ENCODE results near the gene SLC35A5. TPM values are rescaled to one million over a fixed set of nuclear protein-coding genes. Genes with fewer than 3 reads are reported as not detected.

The SLC35A5 gene
- total RNA-seq, 1 donor from 2014 or later: 25.1 TPM

DNA sequence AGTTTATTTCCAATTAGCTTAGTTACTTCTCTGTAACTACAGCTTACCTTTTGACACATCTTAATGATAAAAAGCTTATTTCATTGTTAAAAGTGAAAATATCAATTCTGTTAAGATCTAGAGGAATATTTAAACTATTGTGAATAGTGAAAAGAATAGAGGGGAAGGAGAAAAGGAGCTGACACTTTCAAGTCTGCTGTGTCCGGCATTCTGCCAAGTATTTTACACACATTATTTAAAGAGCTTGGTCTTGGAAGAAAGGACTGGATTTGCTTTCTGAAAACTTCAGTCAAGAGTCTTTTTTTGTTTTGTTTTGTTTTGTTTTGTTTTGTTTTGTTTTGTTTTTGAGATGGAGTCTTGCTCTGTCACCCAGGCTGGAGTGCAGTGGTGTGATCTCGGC lies 44.3 kb downstream of the SLC35A5 start:
- H3K4me3 Mint-ChIP-seq: no peak overlapping the region
- POLR2A ChIA-PET: interaction anchor here (0.7 kb wide), 1 partner anchor 16 kb away, joined by 4 read pairs; no protein-coding TSS in a partner anchor
- no peak for ATAC-seq (ENCODE audit: low read depth)
- intact Hi-C loops (cut with micrococcal nuclease): no loop called here
- H3K27ac Mint-ChIP-seq: no peak overlapping the region
- H3K9me3 Mint-ChIP-seq: no peaks in the 10 kb centered on the region
- peaks cover 2% of the 10 kb centered on the region for H3K27me3 Mint-ChIP-seq
- CTCF ChIA-PET: no interaction called here
- peaks cover 7% of the 10 kb centered on the region for H3K4me1 Mint-ChIP-seq
- DNase-seq: no peak
- H3K36me3 Mint-ChIP-seq (ENCODE audit: low read depth): no peaks in the 10 kb centered on the region
- TF ChIP-seq, protein P1, sequence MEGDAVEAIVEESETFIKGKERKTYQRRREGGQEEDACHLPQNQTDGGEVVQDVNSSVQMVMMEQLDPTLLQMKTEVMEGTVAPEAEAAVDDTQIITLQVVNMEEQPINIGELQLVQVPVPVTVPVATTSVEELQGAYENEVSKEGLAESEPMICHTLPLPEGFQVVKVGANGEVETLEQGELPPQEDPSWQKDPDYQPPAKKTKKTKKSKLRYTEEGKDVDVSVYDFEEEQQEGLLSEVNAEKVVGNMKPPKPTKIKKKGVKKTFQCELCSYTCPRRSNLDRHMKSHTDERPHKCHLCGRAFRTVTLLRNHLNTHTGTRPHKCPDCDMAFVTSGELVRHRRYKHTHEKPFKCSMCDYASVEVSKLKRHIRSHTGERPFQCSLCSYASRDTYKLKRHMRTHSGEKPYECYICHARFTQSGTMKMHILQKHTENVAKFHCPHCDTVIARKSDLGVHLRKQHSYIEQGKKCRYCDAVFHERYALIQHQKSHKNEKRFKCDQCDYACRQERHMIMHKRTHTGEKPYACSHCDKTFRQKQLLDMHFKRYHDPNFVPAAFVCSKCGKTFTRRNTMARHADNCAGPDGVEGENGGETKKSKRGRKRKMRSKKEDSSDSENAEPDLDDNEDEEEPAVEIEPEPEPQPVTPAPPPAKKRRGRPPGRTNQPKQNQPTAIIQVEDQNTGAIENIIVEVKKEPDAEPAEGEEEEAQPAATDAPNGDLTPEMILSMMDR (IDR thresholded peaks at IDR 0.05): no peak

DNA sequence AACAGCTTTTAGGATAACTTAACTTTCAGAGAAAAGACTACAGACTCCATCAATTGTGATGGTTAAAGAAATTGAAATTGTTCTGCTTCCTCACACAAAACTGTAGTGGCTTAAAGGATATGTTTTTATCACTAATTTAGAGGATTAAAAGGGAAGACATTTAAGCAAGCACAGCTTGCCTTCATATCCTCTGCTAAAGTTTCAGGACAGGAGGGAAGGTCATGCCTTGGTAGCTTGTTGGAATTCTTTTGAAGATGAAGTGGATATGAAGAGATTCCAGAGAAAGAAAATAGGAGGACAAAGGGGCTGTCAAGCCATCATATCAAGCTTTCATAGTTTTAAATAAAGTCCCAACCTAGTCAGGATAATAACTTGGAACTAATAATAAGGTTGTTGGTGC lies 46.0 kb downstream of the SLC35A5 start:
- H3K36me3 Mint-ChIP-seq (ENCODE audit: low read depth): no peaks in the 10 kb centered on the region

DNA sequence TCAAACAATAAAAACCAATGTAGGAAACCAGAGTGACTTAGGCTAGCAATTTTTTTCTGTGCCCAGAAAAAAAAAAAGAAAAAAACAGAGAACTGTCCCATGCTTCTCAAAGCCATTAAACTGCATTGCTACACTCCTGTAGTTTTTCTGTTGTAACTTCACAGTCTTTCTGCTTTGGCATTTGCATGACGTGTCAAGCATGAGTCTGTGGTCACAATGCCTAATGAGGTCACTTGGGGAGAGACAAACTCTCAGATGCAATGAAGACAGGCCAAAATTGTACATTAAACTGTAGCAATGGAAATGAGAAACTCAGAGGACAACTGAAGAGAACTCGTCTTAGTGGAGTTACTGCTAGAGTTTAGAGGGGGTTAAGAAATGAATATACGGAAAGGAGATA lies 48.3 kb downstream of the SLC35A5 start:
- Mint-ChIP-seq H3K36me3 (ENCODE audit: low read depth) (no peaks in the 10 kb centered on the region), H3K9me3 (no peaks in the 10 kb centered on the region), H3K4me1 (no peaks in the 10 kb centered on the region), H3K4me3 (no peak overlapping the region), H3K27ac (no peak overlapping the region), H3K27me3 (peaks cover 5% of the 10 kb centered on the region)
- ATAC-seq (ENCODE audit: low read depth) (no peak), DNase-seq (no peak)
- intact Hi-C loops (cut with micrococcal nuclease): no loop called here
- POLR2A ChIA-PET: no interaction called here
- CTCF ChIA-PET: no interaction called here
- TF ChIP-seq, protein P1 (IDR thresholded peaks at IDR 0.05): no peak

More for the DNA sequence above, 46.0 kb downstream of the SLC35A5 start:
- no peaks in the 10 kb centered on the region for H3K9me3 Mint-ChIP-seq
- no peaks in the 10 kb centered on the region for H3K4me1 Mint-ChIP-seq
- intact Hi-C loops (cut with micrococcal nuclease): no loop called here
- ChIA-PET CTCF (interaction anchor here (1.2 kb wide), 1 partner anchor 41 kb away, joined by 3 read pairs; no protein-coding TSS in a partner anchor), POLR2A (no interaction called here)
- TF ChIP-seq, protein P1 (IDR thresholded peaks at IDR 0.05): no peak
- DNase-seq: no peak
- H3K4me3 Mint-ChIP-seq: no peak overlapping the region
- ATAC-seq (ENCODE audit: low read depth): no peak
- H3K27me3 Mint-ChIP-seq: peaks cover 2% of the 10 kb centered on the region
- H3K27ac Mint-ChIP-seq: no peak overlapping the region

DNA sequence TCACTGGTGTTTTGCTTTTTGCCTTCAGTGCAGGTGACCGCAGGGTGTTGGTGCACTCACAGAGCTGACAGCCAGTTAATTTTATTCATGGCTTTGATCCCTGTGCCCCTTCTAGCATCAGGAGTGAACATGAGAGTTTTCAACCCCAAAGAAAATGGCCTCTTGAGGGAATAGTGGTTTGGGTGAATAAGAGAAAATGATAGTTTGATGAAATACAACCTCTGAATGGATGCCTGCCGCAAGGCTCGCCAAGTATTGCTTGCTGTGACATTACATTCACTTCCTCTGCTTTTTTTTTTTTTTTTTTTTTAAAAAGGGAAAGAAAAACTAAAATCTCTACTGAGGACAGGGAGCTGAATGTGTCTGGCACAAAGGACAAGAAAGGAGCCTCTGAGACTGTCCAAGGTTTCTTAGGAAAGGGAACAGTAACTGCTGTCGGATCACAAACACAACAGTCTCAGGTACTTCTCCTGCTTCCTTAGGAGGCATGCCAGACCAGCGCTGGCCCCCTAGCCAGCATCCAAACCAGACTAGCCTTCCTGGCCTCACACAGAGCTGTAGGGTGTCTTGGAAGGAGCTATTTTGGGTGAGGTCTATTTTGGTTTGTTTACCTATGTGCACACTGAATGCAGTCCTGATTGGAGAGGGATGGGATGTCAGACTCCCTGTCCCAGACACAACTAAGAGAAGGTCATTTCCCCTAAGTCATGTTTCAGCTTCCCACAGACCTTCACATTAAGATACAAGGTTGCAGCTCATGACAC lies 50.1 kb downstream of the SLC35A5 start:
- TF ChIP-seq, protein P1 (IDR thresholded peaks at IDR 0.05): no peak
- intact Hi-C loops (cut with micrococcal nuclease): no loop called here
- DNase-seq (no peak), ATAC-seq (ENCODE audit: low read depth) (no peak)
- no peak overlapping the region for H3K4me3 Mint-ChIP-seq
- H3K4me1 Mint-ChIP-seq: no peaks in the 10 kb centered on the region
- no peaks in the 10 kb centered on the region for H3K9me3 Mint-ChIP-seq
- ChIA-PET POLR2A (interaction anchor here (1.3 kb wide), 1 partner anchor 18 kb away, joined by 11 read pairs; no protein-coding TSS in a partner anchor), CTCF (no interaction called here)
- H3K36me3 Mint-ChIP-seq (ENCODE audit: low read depth): no peaks in the 10 kb centered on the region
- peaks cover 3% of the 10 kb centered on the region for H3K27me3 Mint-ChIP-seq
- H3K27ac Mint-ChIP-seq: no peak overlapping the region

DNA sequence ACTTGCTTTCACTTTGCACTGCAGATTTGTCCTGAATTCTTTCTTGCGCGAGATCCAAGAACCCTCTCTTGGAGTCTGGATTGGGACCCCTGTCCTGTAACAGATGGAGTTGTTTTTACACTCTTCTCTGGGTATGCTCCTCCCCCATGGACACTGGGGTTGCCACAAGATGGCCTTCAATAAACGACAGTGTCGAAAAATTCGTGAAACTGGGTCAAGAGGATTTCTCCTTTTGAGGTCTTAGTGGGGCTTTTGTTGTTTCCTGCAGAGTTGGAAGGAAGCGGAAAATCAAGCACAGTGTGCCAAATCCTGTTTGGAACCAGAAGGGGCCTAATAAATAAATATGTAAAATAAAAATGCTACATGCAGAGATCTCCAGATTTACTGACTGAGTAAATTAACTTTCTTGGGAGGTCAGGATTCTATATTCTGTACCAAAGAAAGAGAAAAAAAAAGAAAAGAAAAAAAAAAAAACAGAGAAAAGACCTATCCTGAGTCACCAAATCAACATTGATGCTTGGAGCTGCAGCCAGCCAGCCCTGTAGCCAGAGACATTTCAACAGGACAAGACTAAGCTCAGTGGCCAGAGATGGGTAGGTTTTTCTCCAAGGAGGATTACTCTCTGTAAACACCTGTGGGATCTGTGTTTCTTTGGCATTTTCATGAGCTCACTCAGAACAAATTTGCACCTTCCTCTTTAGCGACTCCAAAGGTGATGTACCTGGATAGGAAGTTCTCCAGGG lies 54.3 kb downstream of the SLC35A5 start:
- Mint-ChIP-seq H3K27ac (no peak overlapping the region), H3K9me3 (no peaks in the 10 kb centered on the region), H3K4me1 (no peaks in the 10 kb centered on the region), H3K4me3 (no peak overlapping the region), H3K36me3 (ENCODE audit: low read depth) (no peaks in the 10 kb centered on the region), H3K27me3 (peaks cover 3% of the 10 kb centered on the region)
- ATAC-seq (ENCODE audit: low read depth) (no peak), DNase-seq (no peak)
- intact Hi-C loops (cut with micrococcal nuclease): no loop called here
- CTCF ChIA-PET: interaction anchor here (0.9 kb wide), 1 partner anchor 38 kb away, joined by 3 read pairs; no protein-coding TSS in a partner anchor
- TF ChIP-seq, protein P1 (IDR thresholded peaks at IDR 0.05): no peak
- POLR2A ChIA-PET: interaction anchor here (0.6 kb wide), 1 partner anchor 59 kb away, joined by 3 read pairs; no protein-coding TSS in a partner anchor
